DLD1 (cell line): Measurements from ENCODE around the gene PPFIBP1.
"Not testable (repeated sequence)": the region's sequence is repeated elsewhere in the genome, so short reads cannot be mapped to it uniquely, and the experiment has no call there.

Experiments
- in situ Hi-C: cut with HindIII; loops from 2 replicates; pipeline ENCODE4 v1.10.0; 2017; ENCODE audit warnings: low sequenced_read_pairs

The PPFIBP1 gene

GRCh38 chr12:27646149-27646548 is 122.1 kb downstream of the PPFIBP1 start:
- in situ Hi-C loops, result loop anchor here (25.0 kb wide), 1 partner anchor 259 kb away; no protein-coding TSS in a partner anchor

GRCh38 chr12:27650011-27650410 is 126.0 kb downstream of the PPFIBP1 start:
- in situ Hi-C loops, result no loop called here

GRCh38 chr12:27651201-27651600 is 127.2 kb downstream of the PPFIBP1 start:
- in situ Hi-C loops, result no loop called here

DNA sequence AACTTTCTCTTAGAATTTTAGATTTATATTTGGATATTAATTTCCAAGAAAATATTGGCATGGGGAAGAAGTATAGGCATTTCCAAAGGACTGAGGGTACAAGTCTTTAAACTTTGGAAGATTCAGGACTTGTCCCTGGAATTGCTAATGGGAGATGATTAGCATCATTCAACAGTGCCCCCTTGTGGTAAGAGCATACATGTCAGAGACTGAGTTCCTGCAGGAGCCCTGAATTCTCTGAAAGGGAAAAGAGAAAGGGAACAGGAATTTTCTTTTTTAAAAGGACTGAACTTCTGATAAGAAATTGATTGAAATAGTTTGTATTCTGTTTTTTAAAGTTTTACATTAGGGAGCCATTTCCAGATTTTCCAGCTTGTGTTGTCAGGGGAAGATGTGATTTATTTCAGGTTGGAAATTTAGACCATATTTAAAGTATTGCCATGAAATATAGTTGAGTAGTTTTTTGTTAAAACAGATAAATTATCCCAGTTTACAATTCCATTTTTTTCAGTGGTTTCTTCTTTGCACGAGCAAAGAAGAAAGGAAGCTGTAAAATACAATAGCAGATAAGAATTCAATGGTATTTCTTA is 128.3 kb downstream of the PPFIBP1 start:
- in situ Hi-C loops, result no loop called here

GRCh38 chr12:27653661-27654060 is 129.7 kb downstream of the PPFIBP1 start:
- in situ Hi-C loops, result no loop called here

- in situ Hi-C loops, result not testable (repeated sequence)
Observed at GRCh38 chr12:27655476-27655875, 131.5 kb downstream of the PPFIBP1 start.

GRCh38 chr12:27657296-27657695 is 133.3 kb downstream of the PPFIBP1 start:
- in situ Hi-C loops, result no loop called here

- in situ Hi-C loops, result no loop called here
Observed at GRCh38 chr12:27665704-27666103, 141.7 kb downstream of the PPFIBP1 start.

- in situ Hi-C loops, result no loop called here
Observed at GRCh38 chr12:27666510-27666909, 142.5 kb downstream of the PPFIBP1 start.

DNA sequence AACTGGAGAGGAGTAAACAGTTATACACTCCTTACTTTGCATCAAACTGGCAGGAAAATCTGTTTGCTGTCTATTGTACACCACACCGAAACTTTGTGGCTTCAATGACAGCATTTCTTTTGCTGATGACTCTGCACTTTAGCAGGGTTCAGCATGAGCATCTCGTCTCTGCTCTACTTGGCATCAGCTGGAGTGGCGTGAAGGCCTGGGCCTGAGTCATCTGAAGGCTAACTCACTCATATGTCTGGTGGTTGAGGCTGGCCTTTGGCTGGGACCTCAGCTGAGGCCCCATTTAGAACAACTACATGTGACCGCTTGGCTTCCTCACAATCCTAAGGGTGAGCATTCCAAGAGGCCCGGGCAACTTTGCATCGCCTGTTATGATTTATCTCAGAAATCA is 143.5 kb downstream of the PPFIBP1 start:
- in situ Hi-C loops, result no loop called here

DNA sequence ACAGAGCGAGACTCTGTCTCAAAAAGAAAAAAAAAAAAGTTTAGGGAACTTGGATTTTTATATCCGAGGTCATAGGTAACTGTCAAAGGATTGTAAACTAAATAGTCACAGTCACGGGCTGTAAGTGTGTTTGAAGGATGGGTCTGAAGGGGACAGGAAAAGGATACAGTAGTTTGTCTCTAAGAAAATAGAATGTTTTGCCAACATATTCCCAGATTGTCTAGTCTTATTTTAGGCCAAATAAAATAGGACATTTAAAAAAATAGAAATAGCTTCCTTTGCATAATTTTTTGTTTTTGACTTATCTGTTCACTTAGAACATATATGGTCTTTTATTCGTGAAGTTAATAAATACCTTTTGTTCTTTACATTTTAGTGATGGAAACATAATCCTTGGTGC is 148.0 kb downstream of the PPFIBP1 start:
- in situ Hi-C loops, result no loop called here

DNA sequence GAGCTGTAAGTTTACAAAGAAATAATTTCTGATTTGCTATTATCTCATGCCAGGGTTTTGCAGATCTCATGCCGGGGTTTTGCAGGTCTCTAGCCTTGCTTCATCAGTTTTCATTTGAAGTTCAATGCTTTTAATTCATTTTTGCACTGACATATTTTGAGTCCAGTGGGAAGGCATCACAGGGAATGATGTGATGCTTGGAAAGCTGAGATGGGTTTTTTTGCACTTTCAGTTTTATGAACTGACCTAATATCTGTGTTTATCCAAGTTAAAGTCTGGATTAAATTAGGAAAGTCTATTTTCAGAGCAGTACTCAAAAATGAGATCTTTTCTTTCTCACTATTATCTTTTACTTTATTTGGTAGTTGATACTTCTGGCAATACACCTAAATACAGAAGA is 148.6 kb downstream of the PPFIBP1 start:
- in situ Hi-C loops, result no loop called here

- in situ Hi-C loops, result no loop called here
Observed at GRCh38 chr12:27673101-27673718, 149.2 kb downstream of the PPFIBP1 start.

DNA sequence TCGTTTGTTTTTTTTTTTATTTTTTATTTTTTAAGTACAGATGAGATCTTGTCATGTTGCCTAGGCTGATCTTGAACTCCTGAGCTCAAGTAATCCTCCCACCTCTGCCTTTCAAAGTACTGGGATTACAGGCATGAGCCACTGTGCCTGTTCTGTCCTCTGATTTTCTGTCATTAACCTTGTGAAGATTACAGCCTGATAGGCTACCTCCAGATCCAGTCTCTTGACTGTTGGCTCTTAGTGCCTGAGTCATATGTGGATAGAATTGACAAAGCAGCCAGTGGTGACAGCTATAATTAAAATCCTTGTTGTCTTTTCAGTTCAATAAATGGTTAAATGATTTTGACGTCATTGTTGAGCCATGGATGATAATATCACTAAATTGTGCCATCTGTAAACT is 151.0 kb downstream of the PPFIBP1 start:
- in situ Hi-C loops, result no loop called here

DNA sequence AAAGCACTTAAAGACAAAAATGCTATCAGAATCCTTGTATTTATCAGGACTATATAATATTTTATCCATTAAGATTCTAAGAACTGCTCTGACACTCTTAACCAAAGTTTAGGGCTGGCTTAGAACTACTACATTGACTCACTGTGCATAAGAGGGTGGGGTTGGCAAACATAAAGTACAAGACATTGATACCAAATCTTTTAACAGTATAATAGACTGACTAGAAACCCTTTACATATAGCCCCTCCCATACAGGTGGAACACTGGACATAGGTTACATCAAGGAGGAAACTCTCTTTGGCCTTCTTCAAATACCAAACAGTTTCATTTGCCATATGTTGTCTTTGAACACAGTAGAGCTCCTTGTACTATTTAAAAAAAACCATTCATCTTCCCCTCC is 156.6 kb downstream of the PPFIBP1 start:
- in situ Hi-C loops, result no loop called here

DNA sequence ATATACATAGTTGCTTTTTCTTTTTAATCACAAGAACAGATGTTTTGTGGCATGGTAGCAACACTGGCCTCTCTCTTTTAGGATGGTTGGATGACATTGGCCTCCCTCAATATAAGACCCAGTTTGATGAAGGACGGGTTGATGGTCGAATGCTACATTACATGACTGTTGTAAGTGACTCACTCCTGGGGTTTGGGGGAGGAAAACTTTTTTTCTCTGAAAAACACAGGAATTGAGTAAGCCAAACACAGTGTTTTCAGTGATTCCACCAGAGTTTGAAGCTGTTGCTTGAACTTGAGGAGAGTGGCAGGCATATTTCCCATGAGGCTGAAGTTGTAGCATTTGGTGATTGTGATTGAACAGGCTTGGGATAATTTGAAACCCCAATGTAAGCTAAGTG is 158.5 kb downstream of the PPFIBP1 start:
- in situ Hi-C loops, result no loop called here

DNA sequence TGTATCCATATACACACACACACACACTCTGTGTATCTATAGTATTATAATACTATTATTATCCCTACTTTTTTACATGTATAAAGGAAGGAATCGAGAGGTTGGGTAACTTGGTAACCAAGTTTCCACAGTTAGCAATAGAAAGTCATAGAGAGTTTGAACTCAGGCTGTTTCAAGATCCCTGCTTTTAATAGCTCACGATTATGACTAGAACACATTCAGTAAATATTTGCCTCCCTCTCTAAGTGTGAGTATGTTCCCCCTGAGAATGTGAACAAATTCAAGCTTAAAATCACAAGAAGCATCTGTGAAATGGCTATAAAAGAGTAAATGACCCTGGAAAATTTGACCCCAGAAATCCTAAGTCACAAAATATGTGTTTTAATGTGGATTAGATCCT is 161.3 kb downstream of the PPFIBP1 start:
- in situ Hi-C loops, result no loop called here

GRCh38 chr12:27686147-27686546 is 162.1 kb downstream of the PPFIBP1 start:
- in situ Hi-C loops, result no loop called here

DNA sequence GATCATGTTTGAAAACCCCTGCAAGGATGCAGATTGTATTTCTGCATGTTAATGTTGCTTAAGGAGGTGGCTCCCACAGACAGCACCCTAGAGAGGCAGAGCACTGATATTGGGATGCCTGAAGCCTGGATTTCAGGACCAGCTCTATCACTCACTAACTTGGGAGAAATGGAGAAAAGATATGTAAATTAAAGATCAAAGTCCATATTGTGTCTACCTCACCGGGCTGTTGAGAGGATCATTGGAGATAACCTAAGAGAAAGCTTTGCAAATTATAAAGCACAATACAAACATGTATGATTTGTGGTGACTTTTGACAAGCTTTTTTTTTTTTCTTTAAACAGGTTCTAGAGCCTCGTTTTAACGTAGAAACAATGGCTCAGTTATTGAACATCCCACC is 164.7 kb downstream of the PPFIBP1 start:
- in situ Hi-C loops, result no loop called here

- in situ Hi-C loops, result no loop called here
Observed at GRCh38 chr12:27689558-27690180, 165.7 kb downstream of the PPFIBP1 start.

DNA sequence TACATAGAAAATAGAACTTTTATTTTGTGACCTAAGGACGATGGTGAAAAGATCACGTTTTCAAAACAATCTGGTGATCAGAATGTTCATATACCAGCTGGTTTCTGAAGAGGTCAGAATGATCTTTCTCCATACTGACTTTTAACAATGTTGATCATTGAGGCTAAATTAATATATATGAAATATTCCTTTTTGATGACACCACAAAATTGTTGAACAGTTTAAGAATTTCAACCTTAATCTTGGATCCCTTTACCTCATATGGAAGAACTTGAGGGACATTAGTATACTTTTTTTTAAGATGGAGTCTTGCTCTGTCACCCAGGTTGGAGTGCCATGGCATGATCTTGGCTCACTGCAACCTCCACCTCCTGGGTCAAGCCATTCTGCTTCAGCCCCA is 169.4 kb downstream of the PPFIBP1 start:
- in situ Hi-C loops, result no loop called here

GRCh38 chr12:27695556-27696292 is 171.7 kb downstream of the PPFIBP1 start:
- in situ Hi-C loops, result no loop called here
